ENCODE data around the gene BOLA1.
"Not testable (repeated sequence)": the region's sequence is repeated elsewhere in the genome, so short reads cannot be mapped to it uniquely, and the experiment has no call there.

Gene BOLA1

GRCh38 chr1:149887196-149887455 is 12.2 kb upstream of the BOLA1 start:
- DNase-seq (ENCODE audit: low spot score): not testable (repeated sequence)

- DNase-seq (ENCODE audit: low spot score): peak; percentile 93
Observed at GRCh38 chr1:149887456-149888246, 11.7 kb upstream of the BOLA1 start.

- DNase-seq (ENCODE audit: low spot score): peak; percentile 81
Observed at GRCh38 chr1:149888247-149888998, 10.9 kb upstream of the BOLA1 start.

- no peak for DNase-seq (ENCODE audit: low spot score)
Observed at GRCh38 chr1:149888999-149889289, 10.4 kb upstream of the BOLA1 start.

- no peak for DNase-seq (ENCODE audit: low spot score)
Observed at GRCh38 chr1:149896575-149896974, 2.8 kb upstream of the BOLA1 start.

GRCh38 chr1:149903836-149904491 is 4.6 kb downstream of the BOLA1 start:
- no peak for DNase-seq (ENCODE audit: low spot score)

- no peak for DNase-seq (ENCODE audit: low spot score)
Observed at GRCh38 chr1:149906570-149907075, 7.3 kb downstream of the BOLA1 start.

GRCh38 chr1:149914545-149914944 is 15.2 kb downstream of the BOLA1 start:
- DNase-seq (ENCODE audit: low spot score): no peak

- DNase-seq (ENCODE audit: low spot score): no peak
Observed at GRCh38 chr1:149915429-149916192, 16.2 kb downstream of the BOLA1 start.

GRCh38 chr1:149916193-149916897 is 17.0 kb downstream of the BOLA1 start:
- DNase-seq (ENCODE audit: low spot score): no peak

- no peak for DNase-seq (ENCODE audit: low spot score)
Observed at GRCh38 chr1:149916898-149917252, 17.5 kb downstream of the BOLA1 start.

- DNase-seq (ENCODE audit: low spot score): peak; percentile 25
Observed at GRCh38 chr1:149917571-149918144, 18.3 kb downstream of the BOLA1 start, which contains the start of gene SV2A. Gene SV2A, minus strand, starts transcription at chr1:149917844. Its CDS starts 4,004 bp downstream, at chr1:149913840.

GRCh38 chr1:149923626-149924025 is 24.3 kb downstream of the BOLA1 start:
- no peak for DNase-seq (ENCODE audit: low spot score)

- no peak for DNase-seq (ENCODE audit: low spot score)
Observed at GRCh38 chr1:149925345-149925744, 26.0 kb downstream of the BOLA1 start.

- DNase-seq (ENCODE audit: low spot score): no peak
Observed at GRCh38 chr1:149925751-149926150, 26.4 kb downstream of the BOLA1 start.

- DNase-seq (ENCODE audit: low spot score): no peak
Observed at GRCh38 chr1:149926296-149926695, 26.9 kb downstream of the BOLA1 start.

GRCh38 chr1:149927056-149927562 is 27.7 kb downstream of the BOLA1 start:
- DNase-seq (ENCODE audit: low spot score): no peak

- peak; percentile 94 for DNase-seq (ENCODE audit: low spot score)
Observed at GRCh38 chr1:149927563-149928400, 28.4 kb downstream of the BOLA1 start, which contains the start of gene SF3B4. Gene SF3B4, minus strand, starts transcription at chr1:149927803. Its CDS starts 44 bp downstream, at chr1:149927759.

- DNase-seq (ENCODE audit: low spot score): no peak
Observed at GRCh38 chr1:149928401-149928724, 29.0 kb downstream of the BOLA1 start.

GRCh38 chr1:149929856-149930255 is 30.5 kb downstream of the BOLA1 start:
- DNase-seq (ENCODE audit: low spot score): no peak
